ENCODE results near the gene ZNF681.

Gene ZNF681

DNA sequence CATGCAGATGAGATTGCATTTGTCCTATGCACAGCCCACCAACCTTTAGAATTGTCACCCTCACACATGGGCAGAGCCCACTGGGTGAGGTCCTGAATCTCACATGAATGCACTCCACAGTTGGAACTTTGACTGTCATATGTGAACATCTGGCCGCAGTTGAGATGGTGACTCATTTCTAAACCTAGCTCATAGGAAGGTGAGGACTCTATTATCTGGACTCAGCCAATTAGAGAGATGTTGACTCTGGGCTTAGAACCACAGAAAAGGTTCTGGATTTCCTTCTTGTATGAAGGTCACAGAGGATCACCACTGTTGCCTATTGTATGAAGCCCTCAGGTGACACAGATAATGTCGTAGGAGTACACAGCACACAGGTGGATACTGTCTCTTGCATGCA is 25.6 kb upstream of the ZNF681 start:
- TF ChIP-seq FOXP2 (optimal IDR thresholded peaks at IDR 0.05; ENCODE audit: borderline replicate concordance, extremely low read depth, extremely low read length, insufficient read depth) (no peak), TAF1 (IDR thresholded peaks at IDR 0.05; ENCODE audit: borderline replicate concordance, insufficient read depth, low read length) (no peak), SIN3A (IDR thresholded peaks at IDR 0.05; ENCODE audit: borderline replicate concordance, insufficient read depth, low read length) (no peak), POLR2AphosphoS5 (IDR thresholded peaks at IDR 0.05; ENCODE audit: low read depth, low read length) (no peak)
- TF ChIP-seq, protein P1, sequence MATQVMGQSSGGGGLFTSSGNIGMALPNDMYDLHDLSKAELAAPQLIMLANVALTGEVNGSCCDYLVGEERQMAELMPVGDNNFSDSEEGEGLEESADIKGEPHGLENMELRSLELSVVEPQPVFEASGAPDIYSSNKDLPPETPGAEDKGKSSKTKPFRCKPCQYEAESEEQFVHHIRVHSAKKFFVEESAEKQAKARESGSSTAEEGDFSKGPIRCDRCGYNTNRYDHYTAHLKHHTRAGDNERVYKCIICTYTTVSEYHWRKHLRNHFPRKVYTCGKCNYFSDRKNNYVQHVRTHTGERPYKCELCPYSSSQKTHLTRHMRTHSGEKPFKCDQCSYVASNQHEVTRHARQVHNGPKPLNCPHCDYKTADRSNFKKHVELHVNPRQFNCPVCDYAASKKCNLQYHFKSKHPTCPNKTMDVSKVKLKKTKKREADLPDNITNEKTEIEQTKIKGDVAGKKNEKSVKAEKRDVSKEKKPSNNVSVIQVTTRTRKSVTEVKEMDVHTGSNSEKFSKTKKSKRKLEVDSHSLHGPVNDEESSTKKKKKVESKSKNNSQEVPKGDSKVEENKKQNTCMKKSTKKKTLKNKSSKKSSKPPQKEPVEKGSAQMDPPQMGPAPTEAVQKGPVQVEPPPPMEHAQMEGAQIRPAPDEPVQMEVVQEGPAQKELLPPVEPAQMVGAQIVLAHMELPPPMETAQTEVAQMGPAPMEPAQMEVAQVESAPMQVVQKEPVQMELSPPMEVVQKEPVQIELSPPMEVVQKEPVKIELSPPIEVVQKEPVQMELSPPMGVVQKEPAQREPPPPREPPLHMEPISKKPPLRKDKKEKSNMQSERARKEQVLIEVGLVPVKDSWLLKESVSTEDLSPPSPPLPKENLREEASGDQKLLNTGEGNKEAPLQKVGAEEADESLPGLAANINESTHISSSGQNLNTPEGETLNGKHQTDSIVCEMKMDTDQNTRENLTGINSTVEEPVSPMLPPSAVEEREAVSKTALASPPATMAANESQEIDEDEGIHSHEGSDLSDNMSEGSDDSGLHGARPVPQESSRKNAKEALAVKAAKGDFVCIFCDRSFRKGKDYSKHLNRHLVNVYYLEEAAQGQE (IDR thresholded peaks at IDR 0.05; ENCODE audit: insufficient read depth in 1 of 2, low read depth in 2 of 2, low read length in 2 of 2) = no peak

DNA sequence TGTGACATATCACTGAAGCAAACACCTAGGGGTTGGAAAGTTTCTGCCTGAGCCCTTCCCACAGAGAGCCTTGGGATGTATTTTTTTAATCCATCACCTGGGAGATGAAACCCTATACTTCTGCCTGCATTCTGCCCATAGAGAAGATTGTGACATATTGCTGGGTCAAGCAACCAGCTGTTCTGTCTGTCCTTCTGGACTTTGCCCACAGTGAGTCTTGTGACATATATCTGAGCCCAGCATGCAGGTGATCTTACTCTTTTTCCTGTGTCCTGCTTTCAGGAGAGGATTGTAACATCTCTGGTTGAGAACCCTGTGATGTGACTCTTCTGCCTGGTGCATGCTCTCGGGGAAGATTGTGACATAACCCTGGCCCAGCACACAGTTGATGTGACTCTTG is 24.9 kb upstream of the ZNF681 start:
- TF ChIP-seq TAF1 (IDR thresholded peaks at IDR 0.05; ENCODE audit: borderline replicate concordance, insufficient read depth, low read length) = no peak
- TF ChIP-seq, protein P1 (IDR thresholded peaks at IDR 0.05; ENCODE audit: insufficient read depth in 1 of 2, low read depth in 2 of 2, low read length in 2 of 2) = no peak
- TF ChIP-seq FOXP2 (optimal IDR thresholded peaks at IDR 0.05; ENCODE audit: borderline replicate concordance, extremely low read depth, extremely low read length, insufficient read depth) = no peak
- no peak for TF ChIP-seq POLR2AphosphoS5 (IDR thresholded peaks at IDR 0.05; ENCODE audit: low read depth, low read length)
- no peak for TF ChIP-seq SIN3A (IDR thresholded peaks at IDR 0.05; ENCODE audit: borderline replicate concordance, insufficient read depth, low read length)

DNA sequence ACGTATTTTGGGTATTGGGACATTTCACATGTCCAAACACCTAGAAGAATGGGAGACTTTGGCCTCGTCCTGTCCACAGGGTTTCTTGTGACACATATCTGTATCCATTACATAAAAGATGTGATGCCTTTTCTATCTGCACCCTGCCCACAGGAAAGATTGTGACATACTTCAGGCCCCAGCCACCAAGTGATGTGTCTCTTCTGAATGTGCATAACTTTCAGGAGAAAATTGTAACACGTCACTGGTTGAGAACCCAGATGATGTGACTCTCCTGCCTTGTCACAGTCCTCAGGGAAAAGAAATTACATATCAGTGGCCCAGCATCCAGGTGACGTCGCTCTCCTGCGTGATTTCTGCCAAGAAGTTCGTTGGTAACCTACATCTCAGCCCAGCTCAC is 21.0 kb upstream of the ZNF681 start:
- TF ChIP-seq FOXP2 (optimal IDR thresholded peaks at IDR 0.05; ENCODE audit: borderline replicate concordance, extremely low read depth, extremely low read length, insufficient read depth) (no peak), TAF1 (IDR thresholded peaks at IDR 0.05; ENCODE audit: borderline replicate concordance, insufficient read depth, low read length) (no peak), POLR2AphosphoS5 (IDR thresholded peaks at IDR 0.05; ENCODE audit: low read depth, low read length) (no peak), SIN3A (IDR thresholded peaks at IDR 0.05; ENCODE audit: borderline replicate concordance, insufficient read depth, low read length) (no peak)
- TF ChIP-seq, protein P1 (IDR thresholded peaks at IDR 0.05; ENCODE audit: insufficient read depth in 1 of 2, low read depth in 2 of 2, low read length in 2 of 2) = no peak

DNA sequence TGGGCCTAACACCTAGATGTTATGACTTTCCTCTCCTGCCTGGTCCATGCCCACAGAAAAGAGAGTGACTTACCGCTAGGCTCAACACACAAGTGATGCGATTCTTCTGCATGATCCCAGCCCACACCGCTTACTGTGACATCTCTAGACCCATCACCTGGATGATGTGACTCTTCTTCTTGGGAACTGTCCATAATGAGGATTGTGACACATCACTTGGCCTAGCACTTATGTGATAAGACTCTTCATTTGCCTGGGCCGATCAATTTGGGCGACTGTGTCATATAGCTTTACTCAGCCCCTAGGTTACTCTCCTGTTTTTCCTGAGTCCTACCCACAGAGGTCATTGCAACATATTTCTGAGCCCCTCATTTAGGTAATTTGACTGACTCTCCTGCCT is 19.9 kb upstream of the ZNF681 start:
- TF ChIP-seq POLR2AphosphoS5 (IDR thresholded peaks at IDR 0.05; ENCODE audit: low read depth, low read length) (no peak), TAF1 (IDR thresholded peaks at IDR 0.05; ENCODE audit: borderline replicate concordance, insufficient read depth, low read length) (no peak), FOXP2 (optimal IDR thresholded peaks at IDR 0.05; ENCODE audit: borderline replicate concordance, extremely low read depth, extremely low read length, insufficient read depth) (no peak), SIN3A (IDR thresholded peaks at IDR 0.05; ENCODE audit: borderline replicate concordance, insufficient read depth, low read length) (no peak)
- TF ChIP-seq, protein P1 (IDR thresholded peaks at IDR 0.05; ENCODE audit: insufficient read depth in 1 of 2, low read depth in 2 of 2, low read length in 2 of 2) = no peak

DNA sequence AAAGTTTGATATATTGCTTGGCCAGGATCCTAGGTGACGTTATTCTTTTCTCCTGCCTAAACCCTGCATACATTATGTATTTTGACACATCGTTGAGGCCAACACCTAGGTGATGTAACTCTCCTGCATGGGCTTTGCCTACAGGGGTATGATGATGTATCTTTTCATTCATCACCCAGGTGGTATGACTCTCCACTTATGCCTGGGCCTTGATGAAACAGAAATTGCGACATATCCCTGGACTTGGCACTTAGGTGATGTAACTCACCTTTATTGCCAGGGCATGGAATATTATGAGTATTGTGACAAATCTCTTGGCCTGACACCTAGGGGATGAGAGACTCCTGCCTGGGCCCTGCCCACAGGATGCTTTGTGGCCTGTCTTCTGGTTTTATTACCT is 18.5 kb upstream of the ZNF681 start:
- TF ChIP-seq FOXP2 (optimal IDR thresholded peaks at IDR 0.05; ENCODE audit: borderline replicate concordance, extremely low read depth, extremely low read length, insufficient read depth) (no peak), POLR2AphosphoS5 (IDR thresholded peaks at IDR 0.05; ENCODE audit: low read depth, low read length) (no peak), SIN3A (IDR thresholded peaks at IDR 0.05; ENCODE audit: borderline replicate concordance, insufficient read depth, low read length) (no peak), TAF1 (IDR thresholded peaks at IDR 0.05; ENCODE audit: borderline replicate concordance, insufficient read depth, low read length) (no peak)
- TF ChIP-seq, protein P1 (IDR thresholded peaks at IDR 0.05; ENCODE audit: insufficient read depth in 1 of 2, low read depth in 2 of 2, low read length in 2 of 2) = no peak
